Trophoblast cell (in vitro differentiated cells and primary cell): Measurements from ENCODE around the gene PYROXD2.

ENCODE experiments used
- DNase-seq, 2 donors: peaks; one replicate each; pipeline ENCODE4 v3.0.0-alpha.2; 2016
- H2AFZ ChIP-seq: 2 replicates; pipeline ENCODE4 v1.6.1; 2013; ENCODE audit warnings: low read length, moderate library complexity, mild to moderate bottlenecking; ENCODE audit not compliant: insufficient read depth, poor library complexity
- H2AK5ac ChIP-seq: 2 replicates; pipeline ENCODE4 v1.6.1; 2013; ENCODE audit warnings: mild to moderate bottlenecking, low read length
- H2BK120ac ChIP-seq: 2 replicates; pipeline ENCODE4 v1.6.1; 2013; ENCODE audit warnings: low read length, mild to moderate bottlenecking, moderate library complexity; ENCODE audit not compliant: insufficient read depth, poor library complexity
- H2BK12ac ChIP-seq: 2 replicates; pipeline ENCODE4 v1.6.1; 2013; ENCODE audit warnings: mild to moderate bottlenecking, low read length, moderate library complexity
- H2BK5ac ChIP-seq: 2 replicates; pipeline ENCODE4 v1.6.1; 2013; ENCODE audit warnings: low read length, low read depth, moderate library complexity, mild to moderate bottlenecking; ENCODE audit not compliant: poor library complexity
- H3K14ac ChIP-seq: 2 replicates; pipeline ENCODE4 v1.6.1; 2013; ENCODE audit warnings: mild to moderate bottlenecking, low read length
- H3K18ac ChIP-seq: 2 replicates; pipeline ENCODE4 v1.6.1; 2013; ENCODE audit warnings: mild to moderate bottlenecking, low read length
- H3K23ac ChIP-seq: 2 replicates; pipeline ENCODE4 v1.6.1; 2013; ENCODE audit warnings: low read length
- H3K27ac ChIP-seq: 2 replicates; pipeline ENCODE4 v1.5.1; 2013; ENCODE audit warnings: low read depth, mild to moderate bottlenecking, inconsistent platforms, low read length, moderate library complexity
- H3K27me3 ChIP-seq: 2 replicates; pipeline ENCODE4 v1.6.1; 2013; ENCODE audit warnings: inconsistent platforms, mild to moderate bottlenecking, low read length, moderate library complexity; ENCODE audit not compliant: insufficient read depth
- H3K36me3 ChIP-seq, 2 experiments: 1 replicate in 1 of 2; 2 replicates in 1 of 2; pipeline ENCODE4 v1.6.1; 2013; ENCODE audit warnings: low read length in 2 of 2, mild to moderate bottlenecking in 2 of 2, moderate library complexity in 1 of 2; ENCODE audit not compliant: insufficient read depth in 2 of 2, control insufficient read depth in 1 of 2
- H3K4ac ChIP-seq: 2 replicates; pipeline ENCODE4 v1.6.1; 2013; ENCODE audit warnings: low read depth, mild to moderate bottlenecking, low read length, moderate library complexity
- H3K4me1 ChIP-seq, 2 experiments: 1 replicate in 1 of 2; 2 replicates in 1 of 2; pipeline ENCODE4 v1.6.1; 2013; ENCODE audit warnings: low read length in 2 of 2, mild to moderate bottlenecking in 2 of 2, moderate library complexity in 1 of 2; ENCODE audit not compliant: insufficient read depth in 2 of 2, control insufficient read depth in 1 of 2
- H3K4me2 ChIP-seq: 2 replicates; pipeline ENCODE4 v1.6.1; 2013; ENCODE audit warnings: inconsistent platforms, mild to moderate bottlenecking, low read length, moderate library complexity
- H3K4me3 ChIP-seq: 2 replicates; pipeline ENCODE4 v1.5.1; 2013; ENCODE audit warnings: mild to moderate bottlenecking, low read depth, low read length, inconsistent platforms
- H3K79me1 ChIP-seq: one replicate; pipeline ENCODE4 v1.6.1; 2013; ENCODE audit warnings: low read length
- H3K79me2 ChIP-seq: 2 replicates; pipeline ENCODE4 v1.6.1; 2013; ENCODE audit warnings: low read length, mild to moderate bottlenecking; ENCODE audit not compliant: control insufficient read depth, insufficient read depth, poor library complexity
- H3K9ac ChIP-seq: 2 replicates; pipeline ENCODE4 v1.6.1; 2013; ENCODE audit warnings: mild to moderate bottlenecking, low read length
- H3K9me3 ChIP-seq: 2 replicates; pipeline ENCODE4 v1.6.1; 2013; ENCODE audit warnings: low read depth, mild to moderate bottlenecking, control low read depth, inconsistent platforms, low read length; ENCODE audit not compliant: insufficient read depth
- H4K12ac ChIP-seq: 2 replicates; pipeline ENCODE4 v1.6.1; 2013; ENCODE audit warnings: low read depth, mild to moderate bottlenecking, low read length, moderate library complexity
- H4K8ac ChIP-seq: 2 replicates; pipeline ENCODE4 v1.6.1; 2013; ENCODE audit warnings: low read depth, mild to moderate bottlenecking, low read length, moderate library complexity
- H4K91ac ChIP-seq: one replicate; pipeline ENCODE4 v1.6.1; 2013; ENCODE audit warnings: low read depth, mild to moderate bottlenecking, low read length, moderate library complexity
- WGBS: extraction: QIAGEN DNeasy Blood & Tissue Kit; methylation state at CpG from one replicate; pipeline ENCODE4 v1.1.7; 2013; ENCODE audit warnings: missing lambda C conversion rate; ENCODE audit not compliant: insufficient read length, insufficient coverage; ENCODE audit errors: extremely low coverage; 5-methylcytosine and 5-hydroxymethylcytosine counted together

PYROXD2 gene

DNA sequence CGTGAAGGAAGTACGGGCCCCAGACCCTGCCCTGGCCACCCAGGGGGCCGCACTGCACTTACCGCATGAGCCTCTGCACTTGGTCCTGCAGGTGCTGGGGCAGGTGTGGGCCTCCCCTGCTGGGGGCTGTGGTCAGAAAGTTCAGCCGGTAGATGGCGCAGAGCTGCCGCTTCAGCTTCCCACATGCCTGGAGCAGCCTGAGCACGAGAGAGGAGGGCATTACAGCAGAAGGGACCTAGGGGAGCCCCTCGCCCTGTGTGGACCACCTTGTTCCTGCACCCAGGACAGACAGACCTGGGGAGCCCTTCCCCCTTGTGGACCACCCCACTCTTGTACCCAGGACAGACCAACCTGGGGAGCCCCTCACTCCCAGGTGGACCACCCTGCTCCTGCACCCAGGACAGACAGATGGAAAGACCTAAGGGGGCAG lies 8.7 kb upstream of the PYROXD2 start:
- Histone ChIP-seq H3K27me3 (no peaks in the 10 kb centered on the region), H3K79me2 (no peaks in the 10 kb centered on the region), H2BK5ac (no peak overlapping the region), H4K8ac (no peak overlapping the region), H3K14ac (no peak overlapping the region), H3K18ac (no peak overlapping the region), H3K23ac (no peak overlapping the region), H3K9me3 (no peaks in the 10 kb centered on the region), H3K4ac (no peak overlapping the region), H3K9ac (no peak overlapping the region), H2AFZ (no peak overlapping the region), H3K36me3 (peaks cover 7% of the 10 kb centered on the region in 2 experiments), H2BK12ac (no peak overlapping the region), H3K4me2 (no peak overlapping the region), H3K4me1 (peaks cover 17 to 18% of the 10 kb centered on the region in 2 experiments), H3K27ac (no peak overlapping the region), H4K12ac (no peak overlapping the region), H3K4me3 (no peak overlapping the region), H2BK120ac (no peak overlapping the region), H4K91ac (no peak overlapping the region), H2AK5ac (no peak overlapping the region), H3K79me1 (peaks cover 2% of the 10 kb centered on the region)
- DNase-seq, result peak; percentile 37 to 66
- WGBS, result no CpG with 5 or more reads among the region's 9 CpGs

GRCh38 chr10:98422182-98422581 lies 7.2 kb upstream of the PYROXD2 start:
- Histone ChIP-seq H3K9ac (no peak overlapping the region), H3K14ac (no peak overlapping the region), H3K27ac (no peak overlapping the region), H3K4me3 (no peak overlapping the region), H2AFZ (no peak overlapping the region), H3K36me3 (peaks cover 6 to 9% of the 10 kb centered on the region in 2 experiments), H3K79me1 (peaks cover 2% of the 10 kb centered on the region), H4K91ac (no peak overlapping the region), H3K23ac (no peak overlapping the region), H3K79me2 (no peaks in the 10 kb centered on the region), H4K12ac (no peak overlapping the region), H4K8ac (no peak overlapping the region), H3K9me3 (no peaks in the 10 kb centered on the region), H2AK5ac (no peak overlapping the region), H3K27me3 (no peaks in the 10 kb centered on the region), H3K18ac (no peak overlapping the region), H2BK120ac (no peak overlapping the region), H2BK12ac (no peak overlapping the region), H3K4me1 (peaks cover 17 to 18% of the 10 kb centered on the region in 2 experiments), H3K4ac (no peak overlapping the region), H3K4me2 (no peak overlapping the region), H2BK5ac (no peak overlapping the region)
- DNase-seq, result no peak
- no CpG with 5 or more reads among the region's 10 CpGs for WGBS

- Histone ChIP-seq H2BK5ac (no peak overlapping the region), H2BK120ac (no peak overlapping the region), H4K91ac (no peak overlapping the region), H3K27me3 (no peaks in the 10 kb centered on the region), H2BK12ac (no peak overlapping the region), H3K4me1 (peaks cover 17 to 18% of the 10 kb centered on the region in 2 experiments), H3K4me2 (no peak overlapping the region), H2AK5ac (no peak overlapping the region), H3K4ac (no peak overlapping the region), H4K8ac (no peak overlapping the region), H3K14ac (no peak overlapping the region), H3K23ac (no peak overlapping the region), H3K18ac (no peak overlapping the region), H3K27ac (no peak overlapping the region), H3K36me3 (peaks cover 5 to 13% of the 10 kb centered on the region in 2 experiments), H3K79me2 (no peaks in the 10 kb centered on the region), H3K79me1 (peaks cover 2% of the 10 kb centered on the region), H3K9me3 (no peaks in the 10 kb centered on the region), H3K9ac (no peak overlapping the region), H4K12ac (no peak overlapping the region), H3K4me3 (no peak overlapping the region), H2AFZ (no peak overlapping the region)
- no peak for DNase-seq
- no CpG with 5 or more reads among the region's 9 CpGs for WGBS
Observed at GRCh38 chr10:98420786-98421185, 5.8 kb upstream of the PYROXD2 start.

GRCh38 chr10:98419469-98420261 lies 4.7 kb upstream of the PYROXD2 start:
- H4K8ac ChIP-seq, result no peak overlapping the region
- no peak overlapping the region for H2BK12ac ChIP-seq
- H3K14ac ChIP-seq, result no peak overlapping the region
- no peak overlapping the region for H4K91ac ChIP-seq
- H3K79me2 ChIP-seq, result peaks cover 2% of the 10 kb centered on the region
- no peak overlapping the region for H4K12ac ChIP-seq
- H3K27me3 ChIP-seq, result no peaks in the 10 kb centered on the region
- peaks cover 23 to 26% of the 10 kb centered on the region in 2 experiments for H3K4me1 ChIP-seq
- DNase-seq, result no peak
- H2BK120ac ChIP-seq, result no peak overlapping the region
- WGBS, result no CpG with 5 or more reads among the region's 17 CpGs
- H2AFZ ChIP-seq, result no peak overlapping the region
- peaks cover 5 to 13% of the 10 kb centered on the region in 2 experiments for H3K36me3 ChIP-seq
- H3K9me3 ChIP-seq, result no peaks in the 10 kb centered on the region
- H3K23ac ChIP-seq, result no peak overlapping the region
- no peak overlapping the region for H3K4me2 ChIP-seq
- no peak overlapping the region for H3K18ac ChIP-seq
- H2BK5ac ChIP-seq, result no peak overlapping the region
- H3K9ac ChIP-seq, result no peak overlapping the region
- H3K79me1 ChIP-seq, result peaks cover 10% of the 10 kb centered on the region
- no peak overlapping the region for H3K27ac ChIP-seq
- no peak overlapping the region for H3K4me3 ChIP-seq
- H2AK5ac ChIP-seq, result no peak overlapping the region
- H3K4ac ChIP-seq, result no peak overlapping the region
